ENCODE results near the gene MRRF.

MRRF gene

GRCh38 chr9:122333169-122333808 is 68.6 kb downstream of the MRRF start:
- DNase-seq: no peak

GRCh38 chr9:122334916-122335315 is 70.2 kb downstream of the MRRF start:
- DNase-seq: no peak

- DNase-seq: no peak
Observed at GRCh38 chr9:122336189-122336588, 71.5 kb downstream of the MRRF start.

GRCh38 chr9:122336866-122337555 is 72.3 kb downstream of the MRRF start:
- no peak for DNase-seq

- DNase-seq: no peak
Observed at GRCh38 chr9:122337556-122337929, 72.9 kb downstream of the MRRF start.

GRCh38 chr9:122338536-122338935 is 73.9 kb downstream of the MRRF start:
- DNase-seq: no peak

GRCh38 chr9:122338994-122339393 is 74.3 kb downstream of the MRRF start:
- DNase-seq: no peak

GRCh38 chr9:122339579-122339978 is 74.9 kb downstream of the MRRF start:
- no peak for DNase-seq

GRCh38 chr9:122340161-122340560 is 75.5 kb downstream of the MRRF start:
- DNase-seq: no peak

GRCh38 chr9:122342323-122343050 is 77.8 kb downstream of the MRRF start:
- DNase-seq: no peak

- peak; percentile 33 for DNase-seq
Observed at GRCh38 chr9:122346478-122347347, 82.0 kb downstream of the MRRF start.

- peak; percentile 18 for DNase-seq
Observed at GRCh38 chr9:122347348-122348287, 82.9 kb downstream of the MRRF start.

- no peak for DNase-seq
Observed at GRCh38 chr9:122348288-122348777, 83.7 kb downstream of the MRRF start.

- no peak for DNase-seq
Observed at GRCh38 chr9:122348791-122349190, 84.1 kb downstream of the MRRF start.

GRCh38 chr9:122349201-122349600 is 84.5 kb downstream of the MRRF start:
- DNase-seq: no peak

- DNase-seq: peak; percentile 86
Observed at GRCh38 chr9:122350577-122351355, 86.1 kb downstream of the MRRF start.

GRCh38 chr9:122354536-122355199 is 90.0 kb downstream of the MRRF start:
- no peak for DNase-seq

- no peak for DNase-seq
Observed at GRCh38 chr9:122355336-122355875, 90.7 kb downstream of the MRRF start.

- no peak for DNase-seq
Observed at GRCh38 chr9:122356627-122357026, 91.9 kb downstream of the MRRF start.

- no peak for DNase-seq
Observed at GRCh38 chr9:122360891-122361290, 96.2 kb downstream of the MRRF start.

All from activated CD4-positive, alpha-beta T cell treated with anti-CD3 and anti-CD28 coated beads for 48 hours (primary cell).